D721Med (cell line): ENCODE measurements around the gene ATP10D.

Experiments used
- DNase-seq: peaks from one replicate; pipeline ENCODE4 v3.0.0; 2011; ENCODE audit warnings: low spot score; ENCODE audit not compliant: insufficient read length
- FAIRE-seq: peaks from 2 replicates; lab custom pipeline; 2011; peaks lifted over from hg19 to GRCh38; lab: Jason Lieb, UNC
- CTCF ChIP-seq: IDR thresholded peaks from 2 replicates; pipeline ENCODE4 v1.5.1; 2012; ENCODE audit warnings: mild to moderate bottlenecking, control low read depth; ENCODE audit not compliant: insufficient read depth; ENCODE audit errors: missing control alignments

The ATP10D gene

GRCh38 chr4:47485047-47485692, at the start of gene ATP10D:
Gene ATP10D (plus strand): TSS chr4:47485275. CDS start chr4:47512541, 27,266 bp downstream.
- TF ChIP-seq CTCF, result no peak
- DNase-seq (peak; percentile 28), FAIRE-seq (no peak)

GRCh38 chr4:47442980-47443379, 42.1 kb upstream of the ATP10D start:
- no peak for DNase-seq
- TF ChIP-seq CTCF, result no peak
- no peak for FAIRE-seq

- no peak for TF ChIP-seq CTCF
- FAIRE-seq (no peak), DNase-seq (no peak)
Measured at GRCh38 chr4:47444031-47444430, 41.0 kb upstream of the ATP10D start.

- no peak for TF ChIP-seq CTCF
- FAIRE-seq (no peak), DNase-seq (no peak)
Measured at GRCh38 chr4:47451657-47452056, 33.4 kb upstream of the ATP10D start.

- FAIRE-seq (no peak), DNase-seq (no peak)
- TF ChIP-seq CTCF, result no peak
Measured at GRCh38 chr4:47462799-47463234, 22.3 kb upstream of the ATP10D start.

- FAIRE-seq, result peak; percentile 32
- no peak for TF ChIP-seq CTCF
- DNase-seq, result peak; percentile 38
Measured at GRCh38 chr4:47463235-47463956, 21.7 kb upstream of the ATP10D start, which contains the start of gene COMMD8. Gene COMMD8 (minus strand): TSS chr4:47463702. CDS start chr4:47463651, 51 bp downstream.

GRCh38 chr4:47465004-47465403, 20.1 kb upstream of the ATP10D start:
- no peak for FAIRE-seq
- TF ChIP-seq CTCF, result no peak
- DNase-seq, result no peak
